IMR-90 (cell line): ENCODE results near the gene TMEM223. TPM values are rescaled to one million over a fixed set of nuclear protein-coding genes. Genes with fewer than 3 reads are reported as not detected.

Source experiments
- ATAC-seq: fragments of 200-7000 bp; cut with Tn5 transposase; 2 replicates; pipeline ENCODE4 v1.9.1; 2020; ENCODE audit warnings: low read depth, mild to moderate bottlenecking, moderate library complexity
- BruUV-seq: library from RNA; stranded (reverse); fragments of 400-500 nt; replicated peaks from 2 replicates; lab custom pipeline; 2021; lab: Mats Ljungman, UMichigan
- CTCF ChIA-PET: fragments of 300-600 bp; formaldehyde crosslinking; extraction: SDS; loops from one replicate; lab custom pipeline; 2021; ENCODE audit warnings: antibody characterized with exemption; lab: Yijun Ruan, JAX
- POLR2A ChIA-PET: fragments of 300-600 bp; sonication (Branson Sonifier 250); formaldehyde crosslinking; loops from one replicate; lab custom pipeline; 2022; ENCODE audit warnings: antibody characterized with exemption; ENCODE audit not compliant: unreplicated experiment; lab: Charles Lee
- DNase-seq: peaks from one replicate; pipeline ENCODE4 v3.0.0; 2013
- H2AFZ ChIP-seq: replicated peaks from 2 replicates; pipeline ENCODE3; 2013; ENCODE audit warnings: low read length, mild to moderate bottlenecking; ENCODE audit not compliant: poor library complexity
- H2AK5ac ChIP-seq: 2 replicates; pipeline ENCODE4 v1.6.1; 2013; ENCODE audit warnings: low read depth, low read length, inconsistent platforms
- H2AK9ac ChIP-seq: replicated peaks from 2 replicates; pipeline ENCODE3; 2013; ENCODE audit warnings: mild to moderate bottlenecking, low read depth, low read length, moderate library complexity; ENCODE audit not compliant: poor library complexity
- H2BK120ac ChIP-seq: 2 replicates; pipeline ENCODE4 v1.6.1; 2013; ENCODE audit warnings: low read depth, low read length, inconsistent platforms
- H2BK15ac ChIP-seq: 3 replicates; pipeline ENCODE4 v1.6.1; 2013; ENCODE audit warnings: low read depth, low read length, inconsistent platforms
- H2BK20ac ChIP-seq: 2 replicates; pipeline ENCODE4 v1.6.1; 2013; ENCODE audit warnings: low read depth, mild to moderate bottlenecking, inconsistent platforms, low read length, moderate library complexity
- H2BK5ac ChIP-seq: 2 replicates; pipeline ENCODE4 v1.6.1; 2013; ENCODE audit warnings: mild to moderate bottlenecking, low read depth, low read length, inconsistent platforms; ENCODE audit not compliant: poor library complexity, severe bottlenecking
- H3K14ac ChIP-seq: replicated peaks from 2 replicates; pipeline ENCODE4 v1.6.1; 2013; ENCODE audit warnings: low read depth, low read length, inconsistent platforms
- H3K18ac ChIP-seq: 2 replicates; pipeline ENCODE4 v1.6.1; 2013; ENCODE audit warnings: low read depth, low read length, control low read depth
- H3K23ac ChIP-seq: 2 replicates; pipeline ENCODE4 v1.6.1; 2013; ENCODE audit warnings: low read depth, low read length, inconsistent platforms
- H3K27ac ChIP-seq: 2 replicates; pipeline ENCODE4 v1.5.1; 2013; ENCODE audit warnings: mild to moderate bottlenecking, control low read depth, low read length; ENCODE audit not compliant: insufficient read depth
- H3K27me3 ChIP-seq: 2 replicates; pipeline ENCODE4 v1.6.1; 2013; ENCODE audit warnings: low read length; ENCODE audit not compliant: control insufficient read depth, insufficient read depth
- H3K36me3 ChIP-seq: 2 replicates; pipeline ENCODE4 v1.6.1; 2013; ENCODE audit warnings: low read length, mixed read lengths; ENCODE audit not compliant: control insufficient read depth, insufficient read depth
- H3K4ac ChIP-seq: 2 replicates; pipeline ENCODE4 v1.6.1; 2013; ENCODE audit warnings: low read depth, low read length, inconsistent platforms
- H3K4me1 ChIP-seq: 2 replicates; pipeline ENCODE4 v1.6.1; 2013; ENCODE audit warnings: low read length, mixed read lengths; ENCODE audit not compliant: control insufficient read depth, insufficient read depth
- H3K4me2 ChIP-seq: 2 replicates; pipeline ENCODE4 v1.6.1; 2013; ENCODE audit warnings: low read depth, mild to moderate bottlenecking, control low read depth, low read length, moderate library complexity
- H3K4me3 ChIP-seq: 2 replicates; pipeline ENCODE4 v1.5.1; 2013; ENCODE audit warnings: low read depth, mild to moderate bottlenecking, control low read depth, low read length, moderate library complexity; ENCODE audit not compliant: insufficient read depth
- H3K56ac ChIP-seq: 2 replicates; pipeline ENCODE4 v1.6.1; 2013; ENCODE audit warnings: low read length, inconsistent platforms; ENCODE audit not compliant: insufficient read depth; ENCODE audit errors: extremely low read depth
- H3K79me1 ChIP-seq, 2 experiments: 2 replicates each; pipeline ENCODE4 v1.6.1; 2013; ENCODE audit warnings: low read length in 2 of 2, inconsistent platforms in 1 of 2, low read depth in 1 of 2
- H3K9ac ChIP-seq: 2 replicates; pipeline ENCODE4 v1.6.1; 2013; ENCODE audit warnings: low read depth, low read length, control low read depth
- H3K9me1 ChIP-seq: 2 replicates; pipeline ENCODE4 v1.6.1; 2013; ENCODE audit warnings: low read length, inconsistent platforms; ENCODE audit not compliant: insufficient read depth
- H3K9me3 ChIP-seq: 2 replicates; pipeline ENCODE4 v1.6.1; 2013; ENCODE audit warnings: low read length; ENCODE audit not compliant: control insufficient read depth, insufficient read depth
- H4K20me1 ChIP-seq: 2 replicates; pipeline ENCODE4 v1.6.1; 2013; ENCODE audit warnings: low read length, inconsistent platforms; ENCODE audit not compliant: insufficient read depth
- H4K5ac ChIP-seq: 2 replicates; pipeline ENCODE4 v1.6.1; 2013; ENCODE audit warnings: mild to moderate bottlenecking, low read depth, low read length, control low read depth
- H4K8ac ChIP-seq, 2 experiments: 2 replicates each; pipeline ENCODE4 v1.6.1; 2013; ENCODE audit warnings: low read depth in 2 of 2, low read length in 2 of 2, control low read depth in 1 of 2, inconsistent platforms in 1 of 2
- H4K91ac ChIP-seq: 2 replicates; pipeline ENCODE4 v1.6.1; 2013; ENCODE audit warnings: low read depth, low read length, inconsistent platforms; ENCODE audit not compliant: insufficient read depth
- CEBPB ChIP-seq: IDR thresholded peaks from 2 replicates; pipeline ENCODE4 v1.6.1; 2012; ENCODE audit warnings: low read depth, low read length, improper control_type of control experiment
- FOS ChIP-seq: fragments of 150-350 bp; IDR thresholded peaks from 2 replicates; pipeline ENCODE4 v1.6.1; 2016; ENCODE audit warnings: low read depth, low read length
- MAZ ChIP-seq: IDR thresholded peaks from 2 replicates; pipeline ENCODE4 v1.6.1; 2012; ENCODE audit warnings: low read depth, mild to moderate bottlenecking, low read length, improper control_type of control experiment, moderate library complexity, borderline replicate concordance
- NFE2L2 ChIP-seq: fragments of 150-350 bp; IDR thresholded peaks from 2 replicates; pipeline ENCODE4 v1.6.1; 2016; ENCODE audit warnings: low read depth, mild to moderate bottlenecking, low read length
- RAD21 ChIP-seq: IDR thresholded peaks from 2 replicates; pipeline ENCODE4 v1.6.1; 2012; ENCODE audit warnings: low read length, improper control_type of control experiment
- RFX5 ChIP-seq: IDR thresholded peaks from 2 replicates; pipeline ENCODE4 v1.8.0; 2012; ENCODE audit warnings: low read depth, mild to moderate bottlenecking, low read length, moderate library complexity
- SMC3 ChIP-seq: fragments of 150-350 bp; IDR thresholded peaks from 2 replicates; pipeline ENCODE4 v1.6.1; 2016; ENCODE audit warnings: low read depth, mild to moderate bottlenecking, antibody characterized with exemption, low read length, moderate library complexity
- WGBS, 2 experiments: methylation state at CpG; one replicate each; pipeline versions ENCODE4 v1.1.5 to v1.1.7; 2013; ENCODE audit warnings: missing lambda C conversion rate in 2 of 2; ENCODE audit not compliant: insufficient read length in 1 of 2; ENCODE audit errors: extremely low coverage in 2 of 2; 5-methylcytosine and 5-hydroxymethylcytosine counted together
- dilution Hi-C: fragments of 300-500 bp; cut with HindIII; formaldehyde crosslinking; loops from one replicate; pipeline ENCODE4 v1.14.3; 2018; ENCODE audit warnings: low sequenced_read_pairs; ENCODE audit not compliant: unreplicated experiment
- in situ Hi-C: fragments of 300-500 bp; cut with MboI; formaldehyde crosslinking; loops from 3 replicates; pipeline ENCODE4 v1.14.3; 2019; ENCODE audit warnings: low sequenced_read_pairs, inconsistent platforms, mixed read lengths
- intact Hi-C: fragments of 100-400 bp; cut with micrococcal nuclease; formaldehyde crosslinking; loops from 2 replicates; pipeline ENCODE4 v1.10.0; 2022
- polyA plus RNA-seq, 3 experiments: library from polyadenylated mRNA; depleted of rRNA; stranded (reverse); fragments of >200 nt; gene quantifications; 2 replicates each; pipeline ENCODE4 v1.2.3, GENCODE V29; 2012; ENCODE audit warnings: low replicate concordance in 1 of 3
- total RNA-seq: library from RNA; depleted of rRNA; stranded (reverse); fragments of >200 nt; gene quantifications from 2 replicates; pipeline ENCODE4 v1.2.3, GENCODE V29; 2012
- TF ChIP-seq, protein P1 (sequence below): fragments of 150-350 bp; IDR thresholded peaks from 2 replicates; pipeline ENCODE4 v1.6.1; 2017; ENCODE audit warnings: mild to moderate bottlenecking, antibody characterized with exemption, low read length, low read depth

The TMEM223 gene
- total and polyA plus RNA-seq, 2 of the 4 experiments (the other 2 are of a cell fraction), result 9.7 to 15.7 TPM

DNA sequence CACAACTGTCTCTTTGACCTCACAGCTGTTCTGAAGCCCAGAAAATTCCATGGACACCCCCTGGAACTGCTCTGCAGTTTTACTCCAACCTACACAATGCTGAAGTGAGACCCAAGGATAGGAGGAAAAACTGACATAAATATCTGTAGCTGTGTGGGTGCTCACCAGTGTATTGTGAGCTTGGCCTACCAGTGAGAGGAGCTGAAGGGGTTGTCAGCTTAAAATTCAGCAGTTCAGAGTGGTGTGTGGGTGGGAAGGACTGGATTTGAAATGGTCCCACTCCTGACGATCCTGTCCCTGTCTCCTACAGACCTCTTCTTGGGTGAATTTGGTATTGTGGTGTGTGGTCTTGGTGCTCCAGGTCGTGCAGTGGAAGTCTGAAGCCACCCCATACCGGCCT lies 2.2 kb downstream of the TMEM223 start:
- BruUV-seq, result TSS peak; percentile 44
- Histone ChIP-seq H3K18ac (no peak overlapping the region), H3K14ac (no peak overlapping the region), H3K9me3 (no peaks in the 10 kb centered on the region), H2AK5ac (no peak overlapping the region), H3K4me2 (no peak overlapping the region), H3K9ac (no peak overlapping the region), H3K4me3 (no peak overlapping the region), H2BK20ac (no peak overlapping the region), H2BK5ac (no peak overlapping the region), H3K56ac (no peak overlapping the region), H3K27me3 (no peaks in the 10 kb centered on the region), H4K8ac (0 out of 4 replicates have a peak overlapping the region, but pooled peaks of 1 of the 2 experiments have one; percentile 3), H3K23ac (0 out of 2 replicates have a peak overlapping the region, but pooled peaks have one; percentile 15), H3K27ac (no peak overlapping the region), H4K91ac (no peak overlapping the region), H2AK9ac (peak overlapping the region; percentile 40), H2BK15ac (no peak overlapping the region), H2BK120ac (no peak overlapping the region), H4K20me1 (peaks cover 12% of the 10 kb centered on the region), H4K5ac (no peak overlapping the region), H3K79me1 (peaks cover 15 to 41% of the 10 kb centered on the region in 2 experiments), H2AFZ (no peak overlapping the region), H3K9me1 (no peaks in the 10 kb centered on the region), H3K36me3 (peaks cover 32% of the 10 kb centered on the region), H3K4ac (no peak overlapping the region), H3K4me1 (peaks cover 14% of the 10 kb centered on the region)
- TF ChIP-seq RFX5 (no peak), CEBPB (no peak), NFE2L2 (no peak), FOS (no peak), RAD21 (no peak), SMC3 (no peak), MAZ (no peak)
- TF ChIP-seq, protein P1, sequence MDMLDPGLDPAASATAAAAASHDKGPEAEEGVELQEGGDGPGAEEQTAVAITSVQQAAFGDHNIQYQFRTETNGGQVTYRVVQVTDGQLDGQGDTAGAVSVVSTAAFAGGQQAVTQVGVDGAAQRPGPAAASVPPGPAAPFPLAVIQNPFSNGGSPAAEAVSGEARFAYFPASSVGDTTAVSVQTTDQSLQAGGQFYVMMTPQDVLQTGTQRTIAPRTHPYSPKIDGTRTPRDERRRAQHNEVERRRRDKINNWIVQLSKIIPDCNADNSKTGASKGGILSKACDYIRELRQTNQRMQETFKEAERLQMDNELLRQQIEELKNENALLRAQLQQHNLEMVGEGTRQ, result no peak
- dilution Hi-C loops, result no loop called here
- intact Hi-C loops, result loop anchor here (5.0 kb wide), 1 partner anchor 93 kb away; the partner anchor contains the start of gene SLC3A2
- ATAC-seq, result no peak
- no peak for DNase-seq
- in situ Hi-C loops, result no loop called here
- POLR2A ChIA-PET, result interaction anchor here (0.9 kb wide), 1 partner anchor 53 kb away, joined by 3 read pairs; no protein-coding TSS in a partner anchor
- WGBS, 2 experiments, result no CpG with 5 or more reads among the region's 3 CpGs
- CTCF ChIA-PET, result no interaction called here
